GM19328 (cell line): ENCODE results near the gene SLC10A2.
A peak's percentile ranks its signal among the peaks of the same experiment; 100 is the strongest.
"Not testable (repeated sequence)": the region's sequence is repeated elsewhere in the genome, so short reads cannot be mapped to it uniquely, and the experiment has no call there.

Experiments used
- ATAC-seq: cut with Tn5 transposase; IDR thresholded peaks from one replicate; pipeline ENCODE4 v1.9.1; 2021; ENCODE audit warnings: mild to moderate bottlenecking, moderate library complexity; ENCODE audit not compliant: unreplicated experiment

The SLC10A2 gene, protein sequence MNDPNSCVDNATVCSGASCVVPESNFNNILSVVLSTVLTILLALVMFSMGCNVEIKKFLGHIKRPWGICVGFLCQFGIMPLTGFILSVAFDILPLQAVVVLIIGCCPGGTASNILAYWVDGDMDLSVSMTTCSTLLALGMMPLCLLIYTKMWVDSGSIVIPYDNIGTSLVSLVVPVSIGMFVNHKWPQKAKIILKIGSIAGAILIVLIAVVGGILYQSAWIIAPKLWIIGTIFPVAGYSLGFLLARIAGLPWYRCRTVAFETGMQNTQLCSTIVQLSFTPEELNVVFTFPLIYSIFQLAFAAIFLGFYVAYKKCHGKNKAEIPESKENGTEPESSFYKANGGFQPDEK

DNA sequence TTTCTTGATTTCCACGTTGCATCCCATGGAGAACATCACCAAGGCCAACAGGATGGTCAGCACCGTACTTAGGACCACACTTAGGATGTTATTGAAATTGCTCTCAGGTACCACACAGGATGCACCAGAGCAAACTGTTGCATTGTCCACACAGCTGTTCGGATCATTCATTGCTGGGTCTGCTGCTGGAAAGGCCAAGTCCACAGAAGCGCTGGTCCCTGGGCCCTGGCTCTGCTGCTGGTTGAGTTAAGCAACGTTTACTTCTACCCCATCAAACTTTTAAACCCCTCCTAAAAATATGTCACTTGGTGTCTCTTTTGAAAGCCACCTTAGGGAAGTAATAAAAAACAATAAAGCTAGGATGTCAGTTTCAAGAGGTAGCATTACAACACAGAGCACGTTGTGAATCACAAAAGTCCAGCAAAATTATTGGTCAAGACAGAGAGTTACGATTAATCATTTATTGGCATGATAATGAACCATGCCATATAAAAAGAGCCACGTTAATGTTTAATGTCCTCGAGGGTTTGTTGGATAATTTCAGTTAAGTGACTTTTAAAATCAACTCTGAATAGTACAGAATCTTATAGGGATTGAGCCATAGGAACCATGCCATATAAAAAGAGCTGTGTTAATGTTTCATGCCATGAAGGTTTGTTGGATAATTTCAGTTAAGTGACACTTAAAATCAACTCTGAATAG, at the start of gene SLC10A2:
TSS of gene SLC10A2 (minus strand) at position 339 of the 702 bp plus-strand sequence. CDS start at position 171, 168 bp downstream.
- ATAC-seq = no peak

DNA sequence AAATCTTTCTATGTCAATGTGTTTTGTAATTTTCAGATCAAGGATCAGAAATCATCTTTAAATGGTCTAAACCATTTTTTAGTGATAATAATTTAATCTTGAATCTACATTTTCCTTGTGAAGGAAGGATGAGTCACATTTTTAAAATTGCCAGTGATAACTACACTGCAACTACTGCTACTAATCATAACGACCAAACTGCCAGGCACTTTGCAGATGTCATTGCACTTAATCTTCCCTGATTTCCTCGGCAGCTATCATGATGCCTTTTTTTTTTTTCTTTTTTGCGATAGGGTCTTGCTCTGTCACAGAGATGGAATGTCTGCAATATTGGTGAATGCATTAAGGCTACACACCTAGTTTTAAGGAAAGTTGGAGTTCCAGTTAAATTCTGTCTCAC, 41.4 kb upstream of the SLC10A2 start:
- ATAC-seq = no peak

- ATAC-seq = no peak
Measured at GRCh38 chr13:103104340-103104739, 38.1 kb upstream of the SLC10A2 start.

GRCh38 chr13:103103456-103103855, 37.2 kb upstream of the SLC10A2 start:
- ATAC-seq = not testable (repeated sequence)

DNA sequence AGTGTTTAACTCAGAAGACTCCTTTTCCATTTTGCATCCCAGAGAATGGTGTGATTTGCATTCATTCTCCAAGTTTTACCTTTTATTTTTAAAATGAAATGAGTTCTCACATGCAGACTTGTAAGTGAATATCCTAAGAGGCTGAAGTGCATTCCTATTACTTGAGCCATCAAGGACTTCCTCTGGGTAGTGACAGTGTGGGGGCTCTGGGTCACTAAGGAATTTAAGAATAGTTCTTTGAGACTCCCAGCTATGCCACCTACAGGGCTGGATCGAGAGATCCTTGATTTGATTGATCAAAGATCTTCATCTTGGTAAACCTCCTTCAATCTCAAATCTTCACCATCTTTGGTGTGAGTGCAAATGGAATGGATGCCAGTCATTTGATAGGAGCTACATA, 36.3 kb upstream of the SLC10A2 start:
- ATAC-seq = no peak

DNA sequence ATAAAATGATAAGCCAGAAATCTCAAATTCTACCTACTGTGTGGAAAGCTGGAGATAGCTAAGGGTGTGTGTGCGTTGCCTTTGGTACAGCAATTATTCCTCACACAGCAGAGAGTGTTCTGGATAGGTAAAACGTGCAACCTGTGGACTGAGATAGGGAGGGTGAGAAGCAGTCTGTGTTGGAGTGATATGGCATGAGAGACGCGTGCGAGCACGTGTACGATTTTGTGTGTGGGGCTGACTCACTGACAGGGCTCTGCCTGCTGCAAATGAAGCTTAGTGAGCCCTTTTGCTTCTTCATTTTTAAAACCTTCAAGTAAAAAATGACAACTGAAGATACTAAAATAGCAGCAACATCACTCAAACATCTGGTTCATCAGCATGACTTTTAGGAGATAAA, 35.7 kb upstream of the SLC10A2 start:
- no peak for ATAC-seq

GRCh38 chr13:103101500-103101899, 35.3 kb upstream of the SLC10A2 start:
- no peak for ATAC-seq

DNA sequence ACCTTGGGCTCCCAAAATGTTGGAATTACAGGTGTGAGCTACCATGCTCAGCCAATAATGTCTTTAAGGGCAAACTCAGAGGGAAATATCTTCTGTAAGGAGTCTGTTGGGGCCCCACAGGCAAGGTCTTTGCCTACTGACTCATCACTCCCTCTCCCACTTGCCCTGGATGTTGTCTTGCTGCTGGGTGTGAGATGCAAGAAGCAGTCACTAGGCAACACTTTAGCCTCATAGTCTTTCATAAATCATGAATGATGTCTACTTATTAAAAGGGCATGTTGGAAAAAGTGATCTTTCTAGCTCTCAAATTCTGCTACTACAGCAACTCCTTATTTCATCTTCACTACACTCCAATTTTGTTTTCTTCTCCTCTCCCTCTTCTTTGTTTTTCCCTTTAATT, 34.6 kb upstream of the SLC10A2 start:
- ATAC-seq = no peak

DNA sequence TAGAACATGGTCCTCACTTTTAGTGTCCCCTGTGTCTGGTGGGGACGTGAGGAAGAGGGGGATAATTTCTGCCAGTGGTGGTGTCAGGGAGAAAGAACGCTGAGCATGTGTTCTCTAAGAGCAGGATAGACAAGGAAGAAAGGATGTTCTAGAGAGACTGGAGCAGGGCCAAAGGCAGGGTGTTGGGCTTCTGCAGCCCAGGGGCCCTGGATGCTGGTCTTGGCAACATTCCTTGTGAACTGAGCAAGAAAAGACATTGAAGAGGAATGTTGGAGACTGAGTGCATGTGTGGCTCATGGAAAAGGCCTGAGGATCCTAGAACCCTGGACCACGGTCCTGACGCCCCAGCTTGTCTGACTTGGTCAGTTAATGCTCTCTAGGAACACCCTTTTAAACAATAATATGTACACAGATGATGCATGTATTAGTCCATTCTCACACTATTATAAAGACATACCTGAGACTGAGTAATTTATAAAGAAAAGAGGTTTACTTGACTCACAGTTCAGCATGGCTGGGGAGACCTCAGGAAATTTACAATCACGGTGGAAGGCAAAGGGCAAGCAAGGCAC, 33.6 kb upstream of the SLC10A2 start:
- no peak for ATAC-seq

DNA sequence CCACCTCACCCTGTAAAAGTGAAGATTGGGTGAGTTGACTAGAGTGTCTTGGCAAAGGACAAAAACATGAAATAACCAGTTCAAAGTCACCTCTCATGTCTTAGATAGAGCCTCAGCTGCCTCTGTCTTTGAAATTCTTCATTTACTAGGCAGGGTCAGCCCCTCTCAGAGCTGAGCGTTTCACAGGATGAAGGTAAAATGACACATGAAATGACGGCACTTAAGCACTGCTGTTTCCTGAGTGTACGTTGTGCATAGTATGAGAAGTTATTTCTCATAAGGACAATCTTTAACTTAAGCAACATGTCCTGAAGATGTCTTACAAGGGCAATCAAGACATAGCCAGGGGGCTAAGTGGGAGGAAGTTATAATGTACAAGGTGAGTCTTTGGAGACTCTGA, 32.3 kb upstream of the SLC10A2 start:
- ATAC-seq = no peak

- ATAC-seq = no peak
Measured at GRCh38 chr13:103097366-103097928, 31.2 kb upstream of the SLC10A2 start.

GRCh38 chr13:103093649-103094048, 27.4 kb upstream of the SLC10A2 start:
- not testable (repeated sequence) for ATAC-seq

DNA sequence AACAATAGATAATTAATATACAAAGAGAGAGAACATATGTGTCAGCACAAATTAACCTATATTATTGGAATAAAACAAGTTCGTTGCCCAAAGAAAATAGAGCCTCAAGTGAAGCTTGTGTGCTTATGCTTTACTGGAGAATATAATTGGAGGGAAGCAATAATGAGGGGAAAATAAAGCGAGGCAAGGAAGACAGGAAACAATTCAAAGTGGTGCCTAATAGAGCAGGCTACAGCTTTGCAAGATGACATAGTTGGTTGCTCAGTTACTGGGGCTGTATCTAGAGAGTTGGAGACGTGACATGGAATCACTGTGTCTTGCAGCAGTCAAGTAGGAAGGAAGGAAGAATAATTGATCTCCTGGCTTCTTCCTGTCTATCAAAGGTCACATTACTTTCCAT, 21.1 kb upstream of the SLC10A2 start:
- no peak for ATAC-seq

- no peak for ATAC-seq
Measured at GRCh38 chr13:103081435-103081834, 15.2 kb upstream of the SLC10A2 start.

DNA sequence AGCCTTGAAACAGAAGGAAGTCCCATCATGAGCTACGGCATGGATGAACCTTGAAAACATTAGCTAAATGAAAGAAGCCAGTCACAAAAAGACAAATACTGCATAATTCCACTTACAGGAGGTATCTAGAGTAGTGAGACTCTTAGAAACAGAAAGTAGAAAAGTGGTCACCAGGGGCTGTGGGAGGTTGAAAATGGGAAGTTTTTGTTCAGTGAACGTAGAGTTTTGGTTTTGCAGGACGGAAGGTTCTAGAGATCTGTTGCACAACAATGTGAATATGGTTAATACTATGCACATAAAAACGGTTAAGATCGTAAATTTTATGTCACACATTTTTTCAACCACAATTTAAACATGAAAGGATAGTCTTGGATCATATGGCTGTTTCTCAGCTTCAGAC, 11.9 kb upstream of the SLC10A2 start:
- ATAC-seq = peak; percentile 90

DNA sequence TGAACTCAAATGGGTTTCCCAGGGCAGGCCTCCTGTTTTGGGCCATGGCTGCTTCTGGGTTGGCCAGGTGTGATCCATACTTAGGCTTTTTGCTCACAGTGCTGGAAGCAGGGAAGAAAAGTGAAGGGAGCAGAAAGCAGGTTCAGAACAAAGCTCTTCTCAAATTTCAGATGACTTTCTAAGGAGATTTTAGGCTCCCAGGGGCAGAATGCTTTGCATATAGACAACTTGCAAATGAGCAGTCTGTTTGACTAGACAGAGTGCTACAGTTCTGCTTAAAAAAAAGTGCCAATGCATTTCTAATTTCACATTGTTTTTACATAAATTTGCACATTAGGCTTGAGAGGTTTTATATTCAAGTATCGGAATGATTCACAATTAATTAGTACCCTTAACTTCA, 2.6 kb upstream of the SLC10A2 start:
- ATAC-seq = no peak

DNA sequence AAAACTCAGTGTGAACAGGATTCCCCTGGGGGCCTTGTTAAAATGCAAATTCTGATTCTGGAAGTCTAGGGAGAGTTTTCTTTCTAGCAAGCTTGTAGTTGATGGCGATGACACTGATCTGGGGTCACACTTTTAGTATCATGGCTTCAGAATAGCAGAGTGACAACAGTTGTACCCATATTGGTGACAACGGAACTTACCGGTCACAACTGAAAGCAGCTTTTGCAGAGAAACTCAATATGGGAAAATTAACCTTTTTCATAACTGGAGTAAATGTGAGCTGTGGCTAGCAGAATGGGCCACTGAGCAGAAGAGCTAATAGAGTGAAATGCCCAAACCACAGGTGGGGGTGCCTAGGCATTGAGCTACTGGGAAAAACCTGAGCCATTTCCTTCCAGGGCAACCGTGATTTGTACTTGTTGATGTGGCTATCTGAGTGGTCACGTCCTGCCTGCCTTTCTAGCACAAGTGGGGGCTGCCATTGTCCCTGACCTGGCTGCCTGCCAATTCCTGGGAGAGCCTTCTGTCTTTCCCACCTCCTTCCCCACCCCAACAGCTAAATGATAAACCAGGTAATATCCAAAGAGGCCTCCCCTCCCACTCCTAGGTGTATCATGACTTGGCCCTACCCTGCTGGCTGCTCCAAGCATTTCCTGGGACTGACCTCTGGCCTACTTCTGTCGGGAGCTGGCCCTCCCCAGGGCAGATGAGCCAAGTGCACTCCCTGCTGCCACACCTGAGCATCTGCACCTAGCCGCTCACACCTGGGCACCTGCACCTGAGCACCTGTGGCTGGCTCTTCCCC, 1.7 kb upstream of the SLC10A2 start:
- ATAC-seq = peak; percentile 65

- ATAC-seq = no peak
Measured at GRCh38 chr13:103066781-103067345, 646 bp upstream of the SLC10A2 start.

DNA sequence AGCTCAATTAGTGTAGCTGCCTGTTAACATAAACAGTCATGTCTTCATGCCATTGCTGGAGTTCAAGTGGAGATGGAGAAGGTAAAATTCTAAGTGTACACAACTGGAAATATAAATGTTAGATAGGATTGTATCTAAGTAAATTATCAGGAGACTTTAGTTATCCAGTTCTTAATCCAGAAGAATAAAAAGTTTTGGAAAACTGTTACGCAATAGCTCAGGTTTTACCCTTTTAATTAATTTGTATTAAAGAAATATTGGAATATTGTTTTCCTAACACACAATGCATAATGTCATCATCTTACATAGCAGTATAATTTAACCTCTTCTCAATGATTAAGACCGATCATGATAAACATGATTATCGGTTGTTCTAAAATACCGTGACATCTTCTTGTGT, 2.8 kb downstream of the SLC10A2 start:
- no peak for ATAC-seq

DNA sequence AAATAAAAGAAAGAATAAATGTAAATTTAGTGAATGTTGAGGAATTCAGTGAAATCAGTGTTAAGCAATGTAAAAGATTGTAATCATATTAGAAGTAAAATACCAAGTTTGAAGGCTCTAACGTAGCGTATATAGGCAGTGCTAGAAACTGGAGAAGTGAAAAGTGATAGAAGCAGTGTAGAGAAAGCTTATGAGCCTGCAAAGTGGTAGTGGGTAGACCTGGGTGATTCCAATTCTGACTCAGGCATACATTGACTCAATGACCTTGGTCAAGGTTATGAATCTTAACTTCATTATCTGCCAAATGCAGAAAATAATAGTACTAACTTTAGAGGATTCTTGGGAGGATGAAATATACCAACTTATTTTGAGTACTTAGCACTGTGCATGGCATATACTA, 4.1 kb downstream of the SLC10A2 start:
- ATAC-seq = no peak

GRCh38 chr13:103056008-103056407, 10.2 kb downstream of the SLC10A2 start:
- no peak for ATAC-seq
